Astrocyte of the cerebellum (primary cell): ENCODE measurements around the gene SETD2.
"Not testable (repeated sequence)": the region's sequence is repeated elsewhere in the genome, so short reads cannot be mapped to it uniquely, and the experiment has no call there.

ENCODE experiments used
- DNase-seq: peaks from one replicate; pipeline ENCODE4 v3.0.0-alpha.2; 2011; ENCODE audit warnings: low read depth
- H3K4me3 ChIP-seq: 2 replicates; pipeline ENCODE4 v1.5.1; 2011; ENCODE audit warnings: mild to moderate bottlenecking, low read depth, low read length, moderate library complexity
- in situ Hi-C: cut with HindIII; loops from 2 replicates; pipeline ENCODE4 v1.10.0; 2017; ENCODE audit warnings: low sequenced_read_pairs
- TF ChIP-seq, protein P1 (sequence below): IDR thresholded peaks from 2 replicates; pipeline ENCODE4 v1.5.1; 2012; ENCODE audit warnings: low read length, low read depth, moderate library complexity, mild to moderate bottlenecking; ENCODE audit errors: missing control alignments

The SETD2 gene

DNA sequence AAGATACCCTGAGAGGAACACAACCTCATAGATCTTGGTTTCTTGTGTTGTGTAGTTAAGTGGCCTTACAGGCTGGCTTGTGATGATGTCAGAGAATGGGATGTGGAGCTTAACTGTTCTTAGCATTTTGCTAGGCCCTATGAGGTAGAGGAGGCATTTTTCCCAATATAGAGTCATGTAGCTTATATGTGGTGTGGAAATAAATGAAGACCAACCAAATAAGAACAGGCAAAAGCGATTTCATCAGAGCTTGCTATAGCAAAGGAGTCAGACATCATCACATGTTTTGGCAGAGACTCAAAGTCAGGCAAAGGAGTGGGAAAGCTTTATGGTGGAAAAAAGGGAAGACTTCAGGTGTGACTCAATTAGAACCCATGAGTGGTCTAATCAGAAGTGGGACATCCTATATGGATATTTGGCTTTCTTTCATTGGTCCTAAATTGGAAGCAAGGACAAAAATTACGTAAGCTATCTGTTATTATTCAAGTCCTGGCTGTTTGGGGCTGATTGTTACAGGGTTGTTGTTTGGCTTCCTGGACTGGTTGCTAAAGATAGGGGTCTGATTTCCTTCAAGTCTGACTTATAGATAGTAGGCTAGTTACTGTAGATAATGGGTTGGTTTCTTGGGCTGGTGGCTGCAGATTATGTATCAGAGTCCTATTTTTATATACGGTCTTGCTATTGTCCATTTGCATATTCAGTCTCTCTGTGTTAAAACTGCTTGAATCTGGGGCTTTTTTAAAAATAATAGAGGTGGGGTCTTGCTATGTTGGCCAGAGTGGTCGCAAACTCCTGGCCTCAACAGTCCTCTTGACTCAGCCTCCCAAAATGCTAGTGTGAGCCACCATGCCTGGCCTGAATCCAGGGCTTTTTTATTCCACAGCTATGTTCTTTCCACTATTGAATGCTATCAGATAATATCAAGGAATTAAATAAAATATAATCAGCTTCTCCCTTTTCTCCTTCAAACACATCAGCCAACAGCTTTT lies 30.3 kb upstream of the SETD2 start:
- H3K4me3 ChIP-seq: no peak overlapping the region
- TF ChIP-seq, protein P1, sequence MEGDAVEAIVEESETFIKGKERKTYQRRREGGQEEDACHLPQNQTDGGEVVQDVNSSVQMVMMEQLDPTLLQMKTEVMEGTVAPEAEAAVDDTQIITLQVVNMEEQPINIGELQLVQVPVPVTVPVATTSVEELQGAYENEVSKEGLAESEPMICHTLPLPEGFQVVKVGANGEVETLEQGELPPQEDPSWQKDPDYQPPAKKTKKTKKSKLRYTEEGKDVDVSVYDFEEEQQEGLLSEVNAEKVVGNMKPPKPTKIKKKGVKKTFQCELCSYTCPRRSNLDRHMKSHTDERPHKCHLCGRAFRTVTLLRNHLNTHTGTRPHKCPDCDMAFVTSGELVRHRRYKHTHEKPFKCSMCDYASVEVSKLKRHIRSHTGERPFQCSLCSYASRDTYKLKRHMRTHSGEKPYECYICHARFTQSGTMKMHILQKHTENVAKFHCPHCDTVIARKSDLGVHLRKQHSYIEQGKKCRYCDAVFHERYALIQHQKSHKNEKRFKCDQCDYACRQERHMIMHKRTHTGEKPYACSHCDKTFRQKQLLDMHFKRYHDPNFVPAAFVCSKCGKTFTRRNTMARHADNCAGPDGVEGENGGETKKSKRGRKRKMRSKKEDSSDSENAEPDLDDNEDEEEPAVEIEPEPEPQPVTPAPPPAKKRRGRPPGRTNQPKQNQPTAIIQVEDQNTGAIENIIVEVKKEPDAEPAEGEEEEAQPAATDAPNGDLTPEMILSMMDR: no peak
- in situ Hi-C loops: no loop called here
- DNase-seq: no peak

- no peak for DNase-seq
- in situ Hi-C loops: no loop called here
- no peak overlapping the region for H3K4me3 ChIP-seq
- TF ChIP-seq, protein P1: no peak
Measured at GRCh38 chr3:47186285-47186684, 22.4 kb upstream of the SETD2 start.

DNA sequence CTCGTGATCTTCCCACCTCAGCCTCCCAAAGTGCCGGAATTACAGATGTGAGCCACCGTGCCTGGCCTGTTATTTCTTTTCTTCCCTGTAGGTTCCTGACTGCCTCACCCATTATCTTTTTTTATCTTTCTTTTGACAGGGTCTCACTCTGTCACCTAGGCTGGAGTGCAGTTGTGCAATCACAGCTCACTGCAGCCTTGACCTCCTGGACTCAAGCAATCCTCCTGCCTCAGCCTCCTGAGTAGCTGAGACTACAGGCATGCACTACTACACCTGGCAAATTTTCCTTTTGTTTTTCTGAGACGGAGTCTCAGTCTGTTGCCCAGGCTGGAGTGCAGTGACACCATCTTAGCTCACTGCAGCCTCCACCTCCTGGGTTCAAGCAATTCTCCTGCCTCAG lies 17.8 kb upstream of the SETD2 start:
- in situ Hi-C loops, DNase-seq: not testable (repeated sequence)

GRCh38 chr3:47180011-47180410 lies 16.1 kb upstream of the SETD2 start:
- H3K4me3 ChIP-seq, DNase-seq, in situ Hi-C loops: not testable (repeated sequence)

More for the DNA sequence above, 17.8 kb upstream of the SETD2 start:
- H3K4me3 ChIP-seq: not testable (repeated sequence)

DNA sequence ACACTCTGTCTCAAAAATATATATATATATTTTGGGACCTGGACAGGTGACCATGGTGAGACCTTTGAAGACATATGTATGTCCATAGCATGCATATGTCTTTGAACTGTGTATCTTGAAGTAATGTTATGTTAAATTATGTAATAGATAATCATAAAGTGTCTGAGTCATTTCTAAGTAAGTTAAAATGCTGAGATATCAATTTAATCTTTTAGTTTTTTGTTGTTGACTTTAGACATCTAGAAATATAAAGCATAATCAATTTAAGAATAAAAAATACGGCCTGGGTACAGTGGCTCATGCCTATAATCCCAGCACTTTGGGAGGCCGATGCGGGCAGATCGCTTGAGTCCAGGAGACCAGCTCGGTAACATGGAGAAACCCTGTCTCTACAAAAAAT lies 12.7 kb upstream of the SETD2 start:
- in situ Hi-C loops: no loop called here
- H3K4me3 ChIP-seq: no peak overlapping the region
- TF ChIP-seq, protein P1: no peak
- no peak for DNase-seq

- TF ChIP-seq, protein P1: no peak
- in situ Hi-C loops: no loop called here
- DNase-seq: no peak
- peak overlapping the region; percentile 95 for H3K4me3 ChIP-seq
Measured at GRCh38 chr3:47163169-47164006, 525 bp downstream of the SETD2 start.

GRCh38 chr3:47162697-47163168 lies 1.2 kb downstream of the SETD2 start:
- DNase-seq: no peak
- in situ Hi-C loops: no loop called here
- TF ChIP-seq, protein P1: no peak
- peak overlapping the region; percentile 95 for H3K4me3 ChIP-seq
